Gastroesophageal sphincter (tissue), 3 donors: ENCODE data around the gene FHAD1.

ENCODE experiments used
- CTCF ChIP-seq, 4 experiments: fragments of 200-600 bp in 2 of 4; fragments of 450-650 bp in 2 of 4; sonication (generic) in 1 of 4; IDR thresholded peaks; one replicate each; pipeline ENCODE4 v1.5.1; 2017 to 2019; ENCODE audit warnings: antibody characterized with exemption in 4 of 4, mild to moderate bottlenecking in 2 of 4, moderate library complexity in 2 of 4
- POLR2A ChIP-seq, 2 donors: fragments of 450-650 bp; IDR thresholded peaks; one replicate each; pipeline ENCODE4 v1.6.1; 2017; ENCODE audit warnings: antibody characterized with exemption in 2 of 2, mild to moderate bottlenecking in 2 of 2, moderate library complexity in 1 of 2

- TF ChIP-seq CTCF (IDR thresholded peaks at IDR 0.05) (no peak), POLR2A (IDR thresholded peaks at IDR 0.05) (no peak)
Observed at GRCh38 chr1:15262003-15262377, 15.0 kb downstream of the FHAD1 start.
